RKO (cell line): ENCODE results near the gene ERGIC3.
"Not testable (repeated sequence)": the region's sequence is repeated elsewhere in the genome, so short reads cannot be mapped to it uniquely, and the experiment has no call there.

ENCODE experiments used
- DNase-seq: peaks from one replicate; pipeline ENCODE4 v3.0.0-alpha.2; 2016; ENCODE audit warnings: low spot score

The ERGIC3 gene

GRCh38 chr20:35541783-35542662 lies at the start of gene ERGIC3:
Gene ERGIC3, plus strand, starts transcription at chr20:35542078. Its CDS starts 20 bp downstream, at chr20:35542098.
- DNase-seq = peak; percentile 98

GRCh38 chr20:35492352-35492751 lies 49.5 kb upstream of the ERGIC3 start:
- no peak for DNase-seq

GRCh38 chr20:35496481-35496880 lies 45.4 kb upstream of the ERGIC3 start:
- no peak for DNase-seq

DNA sequence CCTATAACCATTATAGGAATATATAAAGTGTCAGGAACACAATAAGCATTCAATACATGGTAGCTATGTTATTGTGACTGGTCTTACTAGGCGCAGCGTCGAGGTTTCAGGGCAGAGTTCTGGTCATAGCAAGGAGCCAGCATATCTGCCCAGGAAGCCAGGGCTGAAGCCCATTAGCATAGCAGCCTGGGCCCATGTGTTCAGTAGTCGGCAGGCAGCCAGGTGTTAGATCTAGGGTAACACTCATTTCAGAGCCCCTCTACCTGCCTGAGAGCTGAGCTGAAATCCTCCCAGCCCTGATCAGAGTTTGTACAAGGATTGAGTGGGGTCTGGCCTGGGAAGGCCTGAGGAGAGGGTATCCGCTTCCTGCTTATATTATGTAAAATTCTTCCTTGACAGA lies 44.6 kb upstream of the ERGIC3 start:
- DNase-seq = no peak

DNA sequence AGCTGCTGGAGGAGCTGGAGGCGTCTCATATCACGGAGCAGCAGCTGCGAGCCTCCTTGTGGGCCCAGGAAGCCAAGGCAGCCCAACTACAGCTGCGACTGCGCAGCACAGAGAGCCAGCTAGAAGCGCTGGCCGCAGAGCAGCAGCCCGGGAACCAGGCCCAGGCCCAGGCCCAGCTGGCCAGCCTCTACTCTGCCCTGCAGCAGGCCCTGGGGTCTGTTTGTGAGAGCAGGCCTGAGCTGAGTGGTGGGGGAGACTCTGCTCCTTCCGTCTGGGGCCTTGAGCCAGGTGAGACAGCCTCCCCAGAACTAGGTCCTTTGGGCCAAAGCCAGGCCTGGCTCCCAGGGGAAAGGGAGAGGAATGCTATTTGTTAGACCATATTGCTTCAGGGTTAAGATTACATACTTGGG lies 44.1 kb upstream of the ERGIC3 start:
- DNase-seq = no peak

DNA sequence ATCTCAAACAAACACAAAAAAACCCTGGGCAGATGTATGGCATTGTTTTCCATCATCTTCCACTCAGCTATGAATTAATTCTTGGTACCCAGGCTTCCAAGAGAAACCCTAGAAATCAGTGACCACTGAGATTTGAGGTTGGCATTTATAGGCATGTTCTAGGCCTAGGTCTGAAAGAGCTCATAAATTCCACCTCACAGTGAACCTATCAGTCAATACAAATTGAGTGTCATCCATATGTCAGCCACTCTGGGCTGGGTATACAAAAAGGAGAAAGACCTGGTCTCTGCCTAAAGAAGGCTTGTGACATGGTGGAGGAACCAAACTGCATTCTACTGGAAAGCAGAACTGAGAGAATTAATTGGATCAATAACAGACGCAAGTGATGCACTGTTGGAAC lies 42.6 kb upstream of the ERGIC3 start:
- no peak for DNase-seq

DNA sequence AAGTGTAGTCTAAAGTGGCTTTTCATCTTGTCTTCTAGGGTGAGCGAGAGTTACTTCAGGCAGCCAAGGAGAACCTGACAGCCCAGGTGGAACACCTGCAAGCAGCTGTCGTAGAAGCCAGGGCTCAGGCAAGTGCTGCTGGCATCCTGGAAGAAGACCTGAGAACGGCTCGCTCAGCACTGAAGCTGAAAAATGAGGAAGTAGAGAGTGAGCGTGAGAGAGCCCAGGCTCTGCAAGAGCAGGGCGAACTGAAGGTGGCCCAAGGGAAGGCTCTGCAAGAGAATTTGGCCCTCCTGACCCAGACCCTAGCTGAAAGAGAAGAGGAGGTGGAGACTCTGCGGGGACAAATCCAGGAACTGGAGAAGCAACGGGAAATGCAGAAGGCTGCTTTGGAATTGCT lies 39.5 kb upstream of the ERGIC3 start:
- DNase-seq = no peak

DNA sequence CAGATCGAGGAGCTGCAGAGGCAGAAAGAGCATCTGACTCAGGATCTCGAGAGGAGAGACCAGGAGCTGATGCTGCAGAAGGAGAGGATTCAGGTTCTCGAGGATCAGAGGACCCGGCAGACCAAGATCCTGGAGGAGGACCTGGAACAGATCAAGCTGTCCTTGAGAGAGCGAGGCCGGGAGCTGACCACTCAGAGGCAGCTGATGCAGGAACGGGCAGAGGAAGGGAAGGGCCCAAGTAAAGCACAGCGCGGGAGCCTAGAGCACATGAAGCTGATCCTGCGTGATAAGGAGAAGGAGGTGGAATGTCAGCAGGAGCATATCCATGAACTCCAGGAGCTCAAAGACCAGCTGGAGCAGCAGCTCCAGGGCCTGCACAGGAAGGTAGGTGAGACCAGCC lies 38.6 kb upstream of the ERGIC3 start:
- DNase-seq = no peak

GRCh38 chr20:35503841-35504561 lies 37.9 kb upstream of the ERGIC3 start:
- DNase-seq = no peak

- DNase-seq = no peak
These were observed 37.1 kb upstream of the ERGIC3 start for GRCh38 chr20:35504751-35505150.

DNA sequence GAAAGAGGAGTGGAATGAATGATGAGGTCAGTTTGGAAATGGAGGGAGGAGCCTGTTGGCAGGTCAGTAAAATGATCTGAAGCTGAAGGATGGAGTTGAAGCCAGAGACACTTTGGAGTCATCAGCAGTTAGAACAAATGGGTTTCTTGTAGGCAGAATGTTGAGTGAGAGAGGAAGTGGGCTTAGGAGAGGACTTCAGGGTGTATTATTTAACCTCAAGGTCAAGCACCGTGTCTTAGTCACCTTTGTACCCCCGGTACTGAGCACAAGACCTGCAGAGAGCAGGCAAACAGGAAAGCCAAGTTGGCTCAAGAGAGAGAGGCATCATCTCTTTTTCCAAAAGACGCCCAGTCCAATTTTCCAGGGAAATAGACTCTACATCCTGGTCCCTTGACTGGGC lies 35.7 kb upstream of the ERGIC3 start:
- no peak for DNase-seq

- peak; percentile 18 for DNase-seq
These were observed 34.8 kb upstream of the ERGIC3 start for GRCh38 chr20:35506872-35507638.

- DNase-seq = no peak
These were observed 33.2 kb upstream of the ERGIC3 start for GRCh38 chr20:35508493-35509218.

GRCh38 chr20:35510951-35511735 lies 30.7 kb upstream of the ERGIC3 start:
- DNase-seq = no peak

GRCh38 chr20:35511814-35512420 lies 30.0 kb upstream of the ERGIC3 start:
- DNase-seq = peak; percentile 52

DNA sequence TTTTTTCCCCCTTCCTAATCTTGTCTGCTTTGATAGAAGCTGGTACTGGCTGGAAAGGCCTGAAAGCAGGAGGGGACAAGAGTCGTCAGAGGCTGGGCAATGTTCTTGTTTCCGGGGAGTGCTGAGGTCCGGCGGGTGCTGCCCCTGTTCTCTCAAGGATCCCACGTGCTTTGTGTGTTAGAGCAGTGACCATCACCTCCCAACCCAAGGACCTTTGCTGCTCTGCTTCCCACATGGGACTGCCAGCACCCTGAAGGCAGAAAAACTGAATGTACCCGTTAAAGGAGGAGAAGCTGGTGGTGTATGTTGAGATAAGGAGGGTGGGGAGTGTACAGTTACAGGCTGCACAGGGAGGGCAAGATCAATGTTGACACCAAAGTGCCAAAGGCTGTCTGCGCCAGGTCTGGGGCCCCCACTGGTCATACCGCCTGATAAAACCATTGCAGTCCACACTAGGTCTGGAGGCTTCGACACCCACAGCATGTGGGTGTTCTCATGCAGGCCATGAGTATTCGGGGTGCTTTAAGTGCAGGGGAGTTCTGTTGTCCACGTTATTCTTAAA lies 27.4 kb upstream of the ERGIC3 start:
- DNase-seq = no peak

GRCh38 chr20:35515341-35515740 lies 26.5 kb upstream of the ERGIC3 start:
- no peak for DNase-seq

DNA sequence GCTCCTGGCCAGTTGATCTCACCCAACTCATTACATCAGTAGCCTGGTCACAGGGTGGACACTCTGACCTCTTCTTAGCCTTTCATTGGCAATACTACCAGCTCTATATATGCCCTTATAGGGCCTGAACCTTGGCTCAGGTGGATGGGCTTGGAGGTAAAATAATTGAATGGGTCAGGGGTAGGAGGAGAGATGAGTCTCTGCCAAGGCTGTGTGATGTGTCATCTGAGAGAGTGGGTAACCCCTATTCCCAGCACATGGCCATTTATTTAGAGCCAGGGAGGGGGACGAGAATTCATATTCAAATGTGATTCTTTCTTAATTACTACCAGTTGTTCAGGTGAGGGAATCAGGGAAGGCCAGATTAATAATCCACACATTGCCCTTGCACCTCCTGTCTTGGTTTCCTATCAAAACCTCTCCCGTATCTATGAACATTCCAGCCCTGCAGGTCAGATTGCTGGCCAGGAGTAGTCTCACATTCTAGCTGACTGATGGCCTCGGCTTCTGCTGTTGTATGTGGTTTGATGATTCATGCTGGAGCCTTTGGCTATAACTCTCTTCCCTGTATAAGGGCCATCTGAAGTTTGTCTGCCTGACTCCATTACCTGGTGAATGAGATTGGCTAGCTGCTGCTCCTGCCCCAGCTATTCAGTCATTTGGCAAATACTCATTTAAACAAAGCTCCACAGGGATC lies 25.8 kb upstream of the ERGIC3 start:
- DNase-seq = peak; percentile 69

DNA sequence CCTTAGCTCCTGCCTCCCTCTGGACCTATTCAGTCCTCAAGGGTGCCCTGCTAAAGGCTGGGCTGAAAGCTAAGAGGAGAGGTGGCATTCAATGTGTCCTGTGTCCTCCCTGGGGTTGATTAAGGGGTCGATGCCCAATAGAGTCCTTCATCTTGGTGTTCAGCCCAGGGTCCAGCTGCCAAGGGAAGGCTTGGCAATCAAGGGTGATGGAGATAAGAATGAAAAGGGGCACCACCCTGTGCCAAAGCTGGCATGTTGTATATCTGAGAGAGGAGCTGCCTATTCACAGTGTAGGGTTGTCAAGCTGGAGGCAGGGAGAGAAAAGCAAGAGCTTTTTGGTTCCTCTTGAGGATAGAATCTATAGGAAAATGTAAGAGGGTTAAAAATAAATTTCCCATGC lies 24.8 kb upstream of the ERGIC3 start:
- no peak for DNase-seq

- DNase-seq = not testable (repeated sequence)
These were observed 24.1 kb upstream of the ERGIC3 start for GRCh38 chr20:35517767-35518166.
